Trophoblast cell (in vitro differentiated cells and primary cell): ENCODE data around the gene SH3BGRL2.

Source experiments
- DNase-seq, 2 donors: peaks; one replicate each; pipeline ENCODE4 v3.0.0-alpha.2; 2016
- H2AFZ ChIP-seq: 2 replicates; pipeline ENCODE4 v1.6.1; 2013; ENCODE audit warnings: low read length, moderate library complexity, mild to moderate bottlenecking; ENCODE audit not compliant: insufficient read depth, poor library complexity
- H2AK5ac ChIP-seq: 2 replicates; pipeline ENCODE4 v1.6.1; 2013; ENCODE audit warnings: mild to moderate bottlenecking, low read length
- H2BK120ac ChIP-seq: 2 replicates; pipeline ENCODE4 v1.6.1; 2013; ENCODE audit warnings: low read length, mild to moderate bottlenecking, moderate library complexity; ENCODE audit not compliant: insufficient read depth, poor library complexity
- H2BK12ac ChIP-seq: 2 replicates; pipeline ENCODE4 v1.6.1; 2013; ENCODE audit warnings: mild to moderate bottlenecking, low read length, moderate library complexity
- H2BK5ac ChIP-seq: 2 replicates; pipeline ENCODE4 v1.6.1; 2013; ENCODE audit warnings: low read length, low read depth, moderate library complexity, mild to moderate bottlenecking; ENCODE audit not compliant: poor library complexity
- H3K14ac ChIP-seq: 2 replicates; pipeline ENCODE4 v1.6.1; 2013; ENCODE audit warnings: mild to moderate bottlenecking, low read length
- H3K18ac ChIP-seq: 2 replicates; pipeline ENCODE4 v1.6.1; 2013; ENCODE audit warnings: mild to moderate bottlenecking, low read length
- H3K23ac ChIP-seq: 2 replicates; pipeline ENCODE4 v1.6.1; 2013; ENCODE audit warnings: low read length
- H3K27ac ChIP-seq: 2 replicates; pipeline ENCODE4 v1.5.1; 2013; ENCODE audit warnings: low read depth, mild to moderate bottlenecking, inconsistent platforms, low read length, moderate library complexity
- H3K27me3 ChIP-seq: 2 replicates; pipeline ENCODE4 v1.6.1; 2013; ENCODE audit warnings: inconsistent platforms, mild to moderate bottlenecking, low read length, moderate library complexity; ENCODE audit not compliant: insufficient read depth
- H3K36me3 ChIP-seq, 2 experiments: 1 replicate in 1 of 2; 2 replicates in 1 of 2; pipeline ENCODE4 v1.6.1; 2013; ENCODE audit warnings: low read length in 2 of 2, mild to moderate bottlenecking in 2 of 2, moderate library complexity in 1 of 2; ENCODE audit not compliant: insufficient read depth in 2 of 2, control insufficient read depth in 1 of 2
- H3K4ac ChIP-seq: 2 replicates; pipeline ENCODE4 v1.6.1; 2013; ENCODE audit warnings: low read depth, mild to moderate bottlenecking, low read length, moderate library complexity
- H3K4me1 ChIP-seq, 2 experiments: 1 replicate in 1 of 2; 2 replicates in 1 of 2; pipeline ENCODE4 v1.6.1; 2013; ENCODE audit warnings: low read length in 2 of 2, mild to moderate bottlenecking in 2 of 2, moderate library complexity in 1 of 2; ENCODE audit not compliant: insufficient read depth in 2 of 2, control insufficient read depth in 1 of 2
- H3K4me2 ChIP-seq: 2 replicates; pipeline ENCODE4 v1.6.1; 2013; ENCODE audit warnings: inconsistent platforms, mild to moderate bottlenecking, low read length, moderate library complexity
- H3K4me3 ChIP-seq: 2 replicates; pipeline ENCODE4 v1.5.1; 2013; ENCODE audit warnings: mild to moderate bottlenecking, low read depth, low read length, inconsistent platforms
- H3K79me1 ChIP-seq: one replicate; pipeline ENCODE4 v1.6.1; 2013; ENCODE audit warnings: low read length
- H3K79me2 ChIP-seq: 2 replicates; pipeline ENCODE4 v1.6.1; 2013; ENCODE audit warnings: low read length, mild to moderate bottlenecking; ENCODE audit not compliant: control insufficient read depth, insufficient read depth, poor library complexity
- H3K9ac ChIP-seq: 2 replicates; pipeline ENCODE4 v1.6.1; 2013; ENCODE audit warnings: mild to moderate bottlenecking, low read length
- H3K9me3 ChIP-seq: 2 replicates; pipeline ENCODE4 v1.6.1; 2013; ENCODE audit warnings: low read depth, mild to moderate bottlenecking, control low read depth, inconsistent platforms, low read length; ENCODE audit not compliant: insufficient read depth
- H4K12ac ChIP-seq: 2 replicates; pipeline ENCODE4 v1.6.1; 2013; ENCODE audit warnings: low read depth, mild to moderate bottlenecking, low read length, moderate library complexity
- H4K8ac ChIP-seq: 2 replicates; pipeline ENCODE4 v1.6.1; 2013; ENCODE audit warnings: low read depth, mild to moderate bottlenecking, low read length, moderate library complexity
- H4K91ac ChIP-seq: one replicate; pipeline ENCODE4 v1.6.1; 2013; ENCODE audit warnings: low read depth, mild to moderate bottlenecking, low read length, moderate library complexity
- WGBS: extraction: QIAGEN DNeasy Blood & Tissue Kit; methylation state at CpG from one replicate; pipeline ENCODE4 v1.1.7; 2013; ENCODE audit warnings: missing lambda C conversion rate; ENCODE audit not compliant: insufficient read length, insufficient coverage; ENCODE audit errors: extremely low coverage; 5-methylcytosine and 5-hydroxymethylcytosine counted together

The SH3BGRL2 gene

DNA sequence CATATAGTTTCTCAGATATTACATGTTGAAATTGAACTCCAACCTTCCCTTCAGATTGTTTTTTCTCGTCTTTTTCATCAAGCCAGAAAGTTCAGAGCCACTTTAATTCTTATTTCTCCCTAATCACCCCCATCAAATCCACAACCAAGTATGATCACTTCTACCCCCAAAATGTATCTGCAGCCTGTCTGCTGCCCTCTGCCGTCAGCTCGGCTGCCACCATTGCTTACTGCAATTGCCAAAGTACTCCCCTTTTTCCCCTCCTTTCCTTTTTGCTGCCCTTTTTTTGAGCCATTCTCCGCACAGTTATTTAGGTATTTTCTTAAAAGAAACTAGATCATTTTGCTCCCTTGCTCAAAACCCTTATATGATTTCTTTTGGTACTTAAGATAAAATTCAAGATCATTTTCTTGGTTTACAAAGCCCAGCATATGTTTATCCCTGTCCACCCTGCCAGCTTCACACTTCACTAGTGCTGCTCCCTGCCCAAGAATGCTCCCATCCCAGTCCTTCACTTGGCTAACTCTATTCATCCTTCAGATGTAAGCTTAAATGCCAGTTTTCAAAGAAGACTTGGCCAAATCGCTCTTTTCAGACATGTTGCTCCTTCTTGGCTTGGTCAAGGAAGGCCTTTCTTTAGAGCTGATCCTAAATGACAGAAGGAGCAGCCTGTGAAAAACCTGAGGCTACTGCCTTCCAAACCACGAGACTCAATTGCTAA, 63.7 kb downstream of the SH3BGRL2 start:
- Histone ChIP-seq H4K91ac (no peak overlapping the region), H3K79me2 (peaks cover 2% of the 10 kb centered on the region), H3K18ac (no peak overlapping the region), H3K4ac (no peak overlapping the region), H2BK5ac (no peak overlapping the region), H3K27ac (no peak overlapping the region), H2BK120ac (no peak overlapping the region), H2AK5ac (no peak overlapping the region), H3K79me1 (no peaks in the 10 kb centered on the region), H3K4me2 (no peak overlapping the region), H3K36me3 (peaks cover 2 to 4% of the 10 kb centered on the region in 2 experiments), H3K23ac (no peak overlapping the region), H2BK12ac (no peak overlapping the region), H3K9ac (no peak overlapping the region), H3K4me1 (no peaks in the 10 kb centered on the region), H3K9me3 (no peaks in the 10 kb centered on the region), H3K4me3 (no peak overlapping the region), H3K27me3 (no peaks in the 10 kb centered on the region), H2AFZ (no peak overlapping the region), H4K8ac (no peak overlapping the region), H4K12ac (no peak overlapping the region), H3K14ac (no peak overlapping the region)
- no peak for DNase-seq
- WGBS: no CpG with 5 or more reads among the region's 6 CpGs

DNA sequence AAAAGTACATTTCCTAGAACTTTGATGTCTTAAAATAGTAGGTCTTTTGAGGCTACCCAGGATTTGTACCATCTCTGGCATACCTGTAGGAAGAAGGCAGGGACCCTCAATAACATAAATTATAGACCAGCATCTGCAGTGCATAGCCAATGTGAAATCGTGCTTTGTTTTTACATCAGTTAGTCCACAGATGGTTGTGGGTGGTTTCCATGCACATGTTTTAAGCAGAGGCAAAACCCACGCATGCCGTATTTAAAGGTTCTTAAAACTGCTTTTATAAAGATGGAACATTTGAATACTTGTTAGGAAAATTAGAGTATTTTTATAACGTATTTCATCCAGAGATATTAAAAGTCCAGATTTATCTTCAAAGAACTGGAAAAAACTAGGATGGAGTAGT, 66.3 kb downstream of the SH3BGRL2 start:
- Histone ChIP-seq H2BK120ac (no peak overlapping the region), H4K12ac (no peak overlapping the region), H3K23ac (no peak overlapping the region), H3K14ac (no peak overlapping the region), H4K8ac (no peak overlapping the region), H3K79me1 (no peaks in the 10 kb centered on the region), H3K79me2 (no peaks in the 10 kb centered on the region), H2BK5ac (no peak overlapping the region), H3K36me3 (peaks cover under 1 to 2% of the 10 kb centered on the region in 2 experiments), H3K4me3 (no peak overlapping the region), H2BK12ac (no peak overlapping the region), H3K27ac (no peak overlapping the region), H3K9ac (no peak overlapping the region), H3K18ac (no peak overlapping the region), H2AK5ac (no peak overlapping the region), H3K4me1 (no peaks in the 10 kb centered on the region), H3K4me2 (no peak overlapping the region), H4K91ac (no peak overlapping the region), H2AFZ (no peak overlapping the region), H3K27me3 (no peaks in the 10 kb centered on the region), H3K9me3 (no peaks in the 10 kb centered on the region), H3K4ac (no peak overlapping the region)
- no peak for DNase-seq
- WGBS: no CpG with 5 or more reads among the region's 4 CpGs

DNA sequence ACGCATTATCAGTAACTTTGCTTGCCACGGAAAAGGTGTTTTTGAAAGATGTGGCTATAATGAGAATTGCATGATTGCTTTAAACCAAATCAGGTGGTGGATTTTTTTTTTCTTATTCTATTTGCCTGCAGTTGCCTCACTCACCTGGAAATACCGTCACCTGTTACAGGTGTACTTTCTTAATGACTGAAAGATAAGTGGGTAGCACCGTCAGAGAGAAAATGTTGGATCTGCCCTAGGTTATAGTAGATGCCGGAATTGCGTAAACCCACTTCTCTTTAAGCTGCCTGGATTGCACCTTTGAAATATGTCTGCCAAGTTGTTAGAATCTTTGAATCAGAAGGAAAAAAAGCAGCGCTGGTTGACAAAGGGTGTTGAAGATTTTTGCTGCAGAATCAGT, 68.5 kb downstream of the SH3BGRL2 start:
- no peak overlapping the region for H4K8ac ChIP-seq
- no peak overlapping the region for H4K91ac ChIP-seq
- DNase-seq: no peak
- WGBS: no CpG with 5 or more reads among the region's 7 CpGs
- no peak overlapping the region for H3K23ac ChIP-seq
- H2AK5ac ChIP-seq: no peak overlapping the region
- H3K9me3 ChIP-seq: no peaks in the 10 kb centered on the region
- no peak overlapping the region for H2BK5ac ChIP-seq
- no peak overlapping the region for H3K18ac ChIP-seq
- no peak overlapping the region for H3K9ac ChIP-seq
- H2BK120ac ChIP-seq: no peak overlapping the region
- H3K14ac ChIP-seq: no peak overlapping the region
- no peak overlapping the region for H3K4me3 ChIP-seq
- H4K12ac ChIP-seq: no peak overlapping the region
- no peak overlapping the region for H3K27ac ChIP-seq
- H3K4me2 ChIP-seq: no peak overlapping the region
- peaks cover 1 to 4% of the 10 kb centered on the region in 2 experiments for H3K36me3 ChIP-seq
- H3K4ac ChIP-seq: no peak overlapping the region
- no peak overlapping the region for H2BK12ac ChIP-seq
- H3K79me2 ChIP-seq: no peaks in the 10 kb centered on the region
- no peaks in the 10 kb centered on the region for H3K27me3 ChIP-seq
- H2AFZ ChIP-seq: no peak overlapping the region
- no peaks in the 10 kb centered on the region for H3K79me1 ChIP-seq
- no peaks in the 10 kb centered on the region for H3K4me1 ChIP-seq

DNA sequence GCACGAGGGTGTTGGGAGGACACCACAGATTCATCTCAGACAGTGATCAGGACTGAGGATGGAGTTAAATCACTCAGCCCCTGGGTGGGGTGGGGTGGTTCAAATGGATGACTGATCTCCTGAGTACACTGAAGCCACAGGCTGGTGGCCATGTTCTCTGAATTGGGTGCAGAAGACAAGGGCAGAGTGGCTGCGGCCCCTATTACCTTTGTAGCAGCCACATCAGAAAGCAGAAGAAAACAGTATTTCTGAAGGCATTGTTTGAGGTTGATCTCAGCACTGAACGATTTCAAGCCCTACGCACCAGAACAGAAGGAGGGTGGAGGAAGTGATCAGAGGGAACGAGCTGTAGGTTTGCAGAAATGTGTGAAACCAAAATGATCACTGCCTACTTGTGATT, 71.6 kb downstream of the SH3BGRL2 start:
- no peak overlapping the region for H3K4me3 ChIP-seq
- no peak overlapping the region for H3K4ac ChIP-seq
- WGBS: no CpG with 5 or more reads among the region's 5 CpGs
- H2AFZ ChIP-seq: no peak overlapping the region
- H3K14ac ChIP-seq: no peak overlapping the region
- H3K4me1 ChIP-seq: no peaks in the 10 kb centered on the region
- H3K9me3 ChIP-seq: no peaks in the 10 kb centered on the region
- H3K27me3 ChIP-seq: no peaks in the 10 kb centered on the region
- no peak overlapping the region for H3K23ac ChIP-seq
- no peaks in the 10 kb centered on the region for H3K79me2 ChIP-seq
- no peak overlapping the region for H3K4me2 ChIP-seq
- no peak overlapping the region for H2BK120ac ChIP-seq
- peaks cover 0 to 4% of the 10 kb centered on the region in 2 experiments for H3K36me3 ChIP-seq
- no peak overlapping the region for H4K91ac ChIP-seq
- no peak overlapping the region for H3K18ac ChIP-seq
- no peak overlapping the region for H3K9ac ChIP-seq
- no peaks in the 10 kb centered on the region for H3K79me1 ChIP-seq
- H2AK5ac ChIP-seq: no peak overlapping the region
- H2BK5ac ChIP-seq: no peak overlapping the region
- H4K12ac ChIP-seq: no peak overlapping the region
- H2BK12ac ChIP-seq: no peak overlapping the region
- no peak overlapping the region for H4K8ac ChIP-seq
- DNase-seq: no peak
- H3K27ac ChIP-seq: no peak overlapping the region
